GM18507 (cell line): ENCODE results near the gene ADM2.
"Not testable (repeated sequence)": the region's sequence is repeated elsewhere in the genome, so short reads cannot be mapped to it uniquely, and the experiment has no call there.

Source experiments
- DNase-seq: peaks from one replicate; pipeline ENCODE4 v3.0.0; 2011; ENCODE audit warnings: low read depth; ENCODE audit not compliant: insufficient read length; ENCODE audit errors: extremely low spot score
- FAIRE-seq: peaks from 2 replicates; lab custom pipeline; 2011; peaks lifted over from hg19 to GRCh38; lab: Jason Lieb, UNC

ADM2 gene, protein sequence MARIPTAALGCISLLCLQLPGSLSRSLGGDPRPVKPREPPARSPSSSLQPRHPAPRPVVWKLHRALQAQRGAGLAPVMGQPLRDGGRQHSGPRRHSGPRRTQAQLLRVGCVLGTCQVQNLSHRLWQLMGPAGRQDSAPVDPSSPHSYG

DNA sequence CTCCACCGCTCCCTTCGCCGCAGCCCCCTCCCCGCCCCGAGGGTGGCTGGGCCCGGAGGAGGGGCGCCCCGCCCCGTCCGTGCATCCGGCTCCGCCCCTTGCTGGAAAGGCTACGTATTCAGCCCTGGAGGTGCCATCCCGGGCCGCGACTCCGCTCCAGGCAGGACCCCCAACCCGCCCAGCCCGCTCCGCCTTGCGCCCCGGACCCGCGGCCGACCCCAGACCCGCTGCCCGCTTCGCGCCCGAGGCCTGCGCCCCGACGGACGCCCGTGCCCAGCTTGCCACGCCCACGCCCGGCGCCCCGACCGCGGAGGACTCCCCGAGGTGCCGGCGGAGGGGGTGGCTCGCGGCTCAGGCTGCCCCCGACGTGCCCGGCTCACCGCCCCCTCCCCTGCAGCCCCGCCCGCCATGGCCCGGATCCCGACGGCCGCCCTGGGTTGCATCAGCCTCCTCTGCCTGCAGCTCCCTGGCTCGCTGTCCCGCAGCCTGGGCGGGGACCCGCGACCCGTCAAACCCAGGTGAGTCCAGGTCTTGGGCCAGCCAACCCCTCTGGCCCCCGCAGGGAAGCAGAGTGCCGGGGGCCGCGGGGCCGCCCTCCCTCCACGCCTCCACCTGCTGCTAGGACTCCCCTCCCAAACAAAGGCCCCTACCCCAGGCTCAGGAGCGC lies at the start of gene ADM2:
TSS of gene ADM2 (plus strand) at position 104 of the 667 bp plus-strand sequence. CDS start at position 409, 305 bp downstream.
- DNase-seq (no peak), FAIRE-seq (no peak)

DNA sequence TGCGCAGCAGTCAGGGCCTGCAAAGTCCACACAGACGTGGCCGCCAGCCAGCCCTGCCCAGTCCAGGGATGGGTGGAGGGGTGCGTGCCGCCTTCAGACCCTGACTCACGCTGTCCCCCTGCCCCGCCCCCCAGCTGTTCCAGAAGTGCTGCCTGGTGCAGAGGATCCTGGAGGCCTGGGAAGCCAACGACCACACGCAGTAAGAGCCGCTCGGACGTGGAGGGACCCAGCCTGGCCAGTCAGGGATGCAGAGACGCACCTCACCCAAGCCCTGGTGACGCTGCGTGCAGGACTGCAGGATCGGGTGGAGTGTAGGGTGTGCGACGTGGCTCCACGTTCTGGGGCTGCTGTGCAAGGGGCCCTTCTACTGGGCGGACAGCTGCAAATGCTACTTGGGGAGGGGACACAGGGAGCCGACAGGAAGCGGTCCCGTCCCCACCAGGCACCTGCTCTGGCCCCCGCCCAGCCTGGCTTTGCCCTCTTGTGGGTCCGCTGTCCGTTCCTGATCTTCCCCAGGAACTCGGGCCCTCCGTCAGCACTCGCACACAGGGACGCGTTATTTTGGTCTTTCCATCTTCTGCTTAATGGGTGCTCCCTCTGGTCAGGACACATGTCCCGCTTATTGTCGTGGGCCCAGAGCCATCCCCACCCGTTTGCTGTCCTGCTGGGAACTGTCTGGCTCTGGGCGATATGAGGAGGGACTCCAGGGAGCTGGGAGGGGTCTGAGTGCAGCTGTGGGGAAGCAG lies 49.0 kb upstream of the ADM2 start:
- no peak for FAIRE-seq
- DNase-seq: no peak

DNA sequence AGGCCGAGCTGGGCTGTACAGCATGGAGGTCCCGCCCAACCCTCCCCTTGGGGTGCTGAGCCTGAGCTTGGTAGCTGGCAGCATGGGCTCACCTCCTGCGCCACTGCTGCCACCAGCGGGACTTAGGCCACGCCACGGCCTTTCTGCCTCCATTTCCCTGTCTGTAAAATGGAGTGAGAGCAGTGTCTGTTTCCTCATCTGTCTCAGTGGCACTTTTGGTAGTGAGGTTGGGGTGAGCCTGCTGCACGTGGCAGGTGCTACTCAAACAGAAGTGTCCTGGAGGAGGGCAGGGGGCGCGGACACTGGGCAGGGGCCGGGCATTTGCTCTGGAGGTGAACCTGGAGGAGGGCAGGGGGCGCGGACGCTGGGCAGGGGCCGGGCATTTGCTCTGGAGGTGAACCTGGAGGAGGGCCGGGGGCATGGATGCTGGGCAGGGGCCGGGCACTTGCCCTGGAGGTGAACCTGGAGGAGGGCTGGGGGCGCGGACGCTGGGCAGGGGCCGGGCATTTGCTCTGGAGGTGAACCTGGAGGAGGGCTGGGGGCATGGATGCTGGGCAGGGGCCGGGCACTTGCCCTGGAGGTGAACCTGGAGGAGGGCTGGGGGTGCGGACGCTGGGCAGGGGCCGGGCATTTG lies 48.3 kb upstream of the ADM2 start:
- FAIRE-seq, DNase-seq: not testable (repeated sequence)

DNA sequence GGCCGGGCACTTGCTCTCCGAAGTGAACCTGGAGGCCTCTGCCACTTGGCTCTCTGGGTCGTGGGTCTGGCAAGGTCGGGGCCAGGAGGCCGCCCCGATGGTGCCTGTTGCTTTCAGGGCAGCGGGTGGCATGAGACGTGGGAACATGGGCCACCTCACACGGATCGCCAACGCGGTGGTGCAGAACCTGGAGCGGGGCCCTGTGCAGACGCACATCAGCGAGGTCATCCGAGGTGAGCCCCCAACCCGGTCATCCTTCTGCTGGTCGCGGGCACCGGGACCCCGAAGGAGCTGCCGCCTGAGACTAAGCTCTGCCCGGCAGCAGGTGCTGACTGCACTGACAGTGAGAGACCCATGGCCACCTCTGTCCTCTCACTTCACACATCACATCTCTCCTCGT lies 46.5 kb upstream of the ADM2 start:
- no peak for FAIRE-seq
- DNase-seq: no peak

DNA sequence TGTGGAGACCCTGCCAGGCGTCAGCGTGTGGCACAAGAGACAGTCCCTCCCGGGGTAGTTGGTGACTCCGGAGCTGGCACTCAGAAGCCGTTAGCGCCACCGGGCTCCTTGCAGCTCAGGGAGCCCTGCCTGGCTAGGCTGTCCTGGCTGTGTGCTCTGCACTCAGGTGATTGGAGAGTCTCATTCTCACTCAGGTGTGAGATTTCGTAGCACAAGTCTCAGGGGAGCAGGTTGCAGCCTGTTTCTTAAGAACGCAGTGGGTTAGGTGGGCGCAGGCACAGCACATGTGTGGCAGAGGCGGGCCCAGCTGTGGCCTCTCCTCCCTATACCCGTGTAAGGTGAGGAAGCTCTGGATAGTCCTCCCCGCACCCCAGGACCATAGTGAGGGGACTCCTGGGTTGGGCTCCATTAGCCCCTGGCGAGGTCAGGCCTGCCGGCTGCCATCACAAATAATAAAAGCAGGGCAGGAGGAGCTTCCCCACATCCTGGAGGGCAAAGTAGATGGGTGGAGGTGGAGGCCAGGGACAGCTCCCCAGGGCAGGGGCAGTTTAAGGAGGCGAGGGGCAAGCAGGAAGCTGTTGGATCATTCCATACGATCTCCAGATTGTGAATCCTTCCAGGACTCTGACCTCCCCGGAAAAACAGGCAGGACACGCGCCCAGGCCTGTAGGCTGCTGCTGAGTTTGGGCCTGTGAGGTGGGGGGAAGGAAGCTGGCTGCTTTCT lies 45.9 kb upstream of the ADM2 start:
- no peak for DNase-seq
- no peak for FAIRE-seq

DNA sequence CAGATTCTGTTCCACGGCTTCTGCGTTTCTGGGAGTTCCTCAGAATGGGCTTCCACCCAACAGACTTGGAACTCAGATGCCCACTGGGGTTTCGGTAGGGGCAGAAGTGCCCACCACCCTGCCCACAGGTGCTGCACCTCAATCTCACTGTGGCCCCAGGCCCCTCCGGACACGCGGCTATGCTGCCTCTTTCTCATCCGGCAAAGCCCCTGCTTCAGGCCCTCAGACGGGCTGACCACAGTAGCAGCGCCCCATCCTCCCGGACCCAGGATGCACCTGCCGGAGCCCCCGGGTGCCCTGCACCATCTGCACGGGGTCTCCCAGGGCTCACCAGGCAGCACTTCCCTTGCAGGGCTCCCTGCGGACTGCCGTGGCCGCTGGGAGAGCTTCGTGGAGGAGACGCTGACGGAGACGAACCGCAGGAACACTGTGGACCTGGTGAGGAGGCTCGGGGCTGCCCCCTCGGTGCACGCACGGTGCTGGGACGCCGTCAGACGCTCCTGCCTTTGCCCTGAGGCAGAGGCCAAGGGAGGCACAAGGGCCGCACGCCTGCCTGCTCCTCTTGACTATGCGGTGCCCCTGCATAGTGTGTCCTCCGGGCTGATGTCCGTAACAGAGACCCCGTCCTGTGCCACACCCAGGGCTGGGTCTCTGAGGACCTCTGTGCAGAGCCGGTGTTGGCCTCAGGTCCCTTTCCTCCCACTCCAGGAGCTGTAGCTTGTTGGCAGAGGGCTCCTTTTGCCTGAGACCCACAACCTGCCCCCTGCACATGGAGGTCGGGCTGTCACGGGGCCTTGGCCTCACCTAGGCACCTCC lies 45.1 kb upstream of the ADM2 start:
- DNase-seq (no peak), FAIRE-seq (no peak)

DNA sequence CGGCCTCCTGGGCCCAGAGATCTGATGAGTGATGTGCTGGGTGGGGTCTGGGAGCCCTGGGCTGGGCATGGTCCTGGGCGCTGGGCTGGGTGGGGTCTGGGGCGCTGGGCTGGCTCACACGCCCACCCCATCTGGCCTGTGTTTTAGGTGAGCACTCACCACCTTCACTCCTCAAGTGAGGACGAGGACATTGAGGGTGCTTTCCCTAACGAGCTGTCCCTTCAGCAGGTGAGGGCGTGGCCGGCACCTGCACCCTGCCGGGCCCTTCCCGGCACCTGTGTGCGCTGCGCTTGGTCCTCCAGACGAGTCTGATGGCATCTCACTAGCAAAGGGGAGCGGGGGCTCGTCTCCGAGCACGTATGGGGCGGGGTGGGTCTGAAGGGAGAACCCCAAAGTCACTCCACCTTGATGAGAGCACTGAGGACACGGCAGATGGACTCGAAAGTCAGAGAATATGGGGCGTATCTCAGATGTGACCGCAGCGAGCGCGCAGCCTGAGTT lies 44.5 kb upstream of the ADM2 start:
- DNase-seq (no peak), FAIRE-seq (no peak)

DNA sequence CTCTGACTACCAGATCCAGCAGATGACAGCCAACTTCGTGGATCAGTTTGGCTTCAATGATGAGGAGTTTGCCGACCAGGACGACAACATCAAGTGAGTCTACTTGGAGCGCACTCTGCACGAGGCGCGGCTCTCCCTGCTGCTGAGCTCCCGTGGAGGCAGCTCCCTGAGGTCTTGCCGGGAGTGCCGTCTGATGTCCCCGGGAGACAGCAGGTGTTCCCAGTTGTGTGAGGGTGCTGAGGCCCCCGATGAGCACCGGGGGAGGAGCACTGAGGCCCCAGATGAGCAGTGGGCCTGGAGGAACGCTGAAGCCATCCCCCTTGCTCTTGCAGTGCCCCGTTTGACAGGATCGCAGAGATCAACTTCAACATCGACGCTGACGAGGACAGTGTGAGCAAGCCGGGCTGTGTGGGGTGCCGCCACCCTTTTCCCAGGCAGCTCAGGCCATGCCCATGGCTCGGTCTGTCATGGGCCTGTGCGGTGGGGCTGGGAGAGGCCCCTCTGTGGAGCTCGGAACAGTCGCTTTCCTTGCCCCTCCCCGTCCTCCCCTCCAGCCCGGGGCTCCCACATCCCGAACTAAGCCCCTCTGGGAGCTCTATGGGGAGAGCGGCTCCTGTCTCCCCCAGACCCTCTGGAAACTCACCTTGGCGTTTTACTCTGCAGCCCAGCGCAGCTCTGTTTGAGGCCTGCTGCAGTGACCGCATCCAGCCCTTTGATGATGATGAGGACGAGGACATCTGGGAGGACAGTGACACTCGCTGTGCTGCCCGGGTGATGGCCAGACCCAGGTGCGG lies 43.6 kb upstream of the ADM2 start:
- DNase-seq (no peak), FAIRE-seq (no peak)

DNA sequence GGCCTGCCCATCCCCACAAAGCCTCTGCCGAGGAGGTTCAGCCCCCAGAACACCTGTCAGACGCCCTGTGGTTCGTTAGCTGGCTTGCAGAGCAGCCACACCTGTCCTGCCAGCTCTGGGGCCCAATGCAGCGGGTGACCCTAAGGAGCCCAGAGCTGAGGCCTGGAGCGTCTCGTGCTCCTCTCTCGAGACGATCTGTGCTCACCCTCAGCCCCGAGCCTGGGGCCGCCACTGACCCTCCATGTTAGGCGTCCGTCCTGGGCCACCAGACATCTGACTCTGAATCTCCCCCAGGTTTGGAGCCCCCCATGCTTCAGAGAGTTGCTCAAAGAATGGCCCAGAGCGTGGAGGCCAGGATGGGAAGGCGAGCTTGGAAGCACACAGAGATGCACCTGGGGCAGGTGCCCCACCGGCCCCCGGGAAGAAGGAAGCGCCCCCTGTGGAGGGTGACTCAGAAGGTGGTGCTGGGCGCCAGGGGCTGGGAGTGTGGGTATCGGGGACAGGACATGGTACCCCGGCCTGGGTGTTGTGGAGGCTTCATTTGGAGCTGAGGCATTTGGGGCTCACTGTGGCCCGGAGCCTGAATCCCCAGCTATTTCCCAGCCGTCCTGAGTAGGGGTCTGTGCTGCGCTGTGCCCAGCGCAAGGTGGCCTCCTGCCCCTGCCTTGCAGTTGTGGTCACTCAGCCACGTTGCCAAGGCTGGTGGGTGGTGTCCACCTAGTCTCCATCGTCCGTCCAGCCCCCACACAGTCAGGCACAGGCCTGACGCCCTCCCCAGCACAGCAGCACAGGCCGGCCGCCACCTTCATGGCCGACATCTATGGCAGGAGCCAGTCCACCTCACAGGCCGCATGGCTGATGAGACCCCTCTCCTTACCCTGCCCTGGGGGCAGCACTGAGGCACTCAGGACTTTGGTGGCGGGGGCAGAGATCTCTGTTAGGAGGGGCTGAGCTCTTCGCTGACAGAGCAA lies 42.8 kb upstream of the ADM2 start:
- DNase-seq: no peak

DNA sequence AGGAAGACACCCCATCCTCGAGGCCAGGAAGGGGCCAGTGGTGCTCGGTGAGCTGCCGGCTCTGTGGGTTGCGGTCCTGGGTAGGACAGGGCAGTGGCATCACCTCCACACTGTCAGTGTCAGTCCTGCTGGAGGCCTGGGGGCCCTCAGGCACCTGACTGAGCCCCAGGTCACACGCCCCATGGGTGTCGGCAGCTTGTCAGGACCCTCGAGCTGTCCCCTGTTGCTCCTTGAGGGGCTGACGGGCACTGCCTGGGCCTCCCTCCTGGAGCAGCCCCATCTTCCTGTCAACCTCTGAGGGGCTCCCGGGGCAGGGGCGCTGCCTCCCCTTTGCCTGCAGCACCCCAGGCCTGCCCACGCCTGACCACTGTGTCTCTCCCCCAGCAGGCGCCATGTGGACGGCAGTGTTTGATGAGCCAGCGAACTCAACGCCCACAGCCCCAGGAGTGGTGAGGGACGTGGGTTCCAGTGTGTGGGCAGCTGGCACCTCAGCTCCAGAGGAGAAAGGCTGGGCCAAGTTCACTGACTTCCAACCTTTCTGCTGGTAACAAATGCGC lies 42.0 kb upstream of the ADM2 start:
- DNase-seq (no peak), FAIRE-seq (no peak)

More for the DNA sequence above, 42.8 kb upstream of the ADM2 start:
- no peak for FAIRE-seq

DNA sequence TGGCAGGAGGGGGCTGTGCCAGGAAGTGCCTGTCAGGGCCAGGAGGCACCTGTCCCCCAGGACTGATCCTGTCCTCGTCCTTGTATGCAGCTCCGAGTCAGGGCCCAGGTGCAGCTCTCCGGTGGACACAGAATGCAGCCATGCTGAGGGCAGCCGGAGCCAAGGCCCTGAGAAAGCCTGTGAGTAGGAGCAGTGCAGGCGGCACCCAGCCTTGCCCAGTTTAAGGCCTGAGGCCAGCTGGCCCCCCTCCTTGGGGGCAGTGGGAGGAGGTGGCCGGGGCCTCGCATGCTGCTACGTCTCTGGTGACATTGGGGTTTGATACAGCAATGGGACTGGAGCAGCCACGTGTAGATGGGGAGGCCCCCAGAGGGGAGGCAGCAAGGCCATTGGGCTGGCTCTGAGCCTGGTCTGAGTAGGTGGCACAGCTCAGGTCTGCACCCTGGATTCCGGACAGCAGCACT lies 41.4 kb upstream of the ADM2 start:
- DNase-seq (no peak), FAIRE-seq (no peak)

DNA sequence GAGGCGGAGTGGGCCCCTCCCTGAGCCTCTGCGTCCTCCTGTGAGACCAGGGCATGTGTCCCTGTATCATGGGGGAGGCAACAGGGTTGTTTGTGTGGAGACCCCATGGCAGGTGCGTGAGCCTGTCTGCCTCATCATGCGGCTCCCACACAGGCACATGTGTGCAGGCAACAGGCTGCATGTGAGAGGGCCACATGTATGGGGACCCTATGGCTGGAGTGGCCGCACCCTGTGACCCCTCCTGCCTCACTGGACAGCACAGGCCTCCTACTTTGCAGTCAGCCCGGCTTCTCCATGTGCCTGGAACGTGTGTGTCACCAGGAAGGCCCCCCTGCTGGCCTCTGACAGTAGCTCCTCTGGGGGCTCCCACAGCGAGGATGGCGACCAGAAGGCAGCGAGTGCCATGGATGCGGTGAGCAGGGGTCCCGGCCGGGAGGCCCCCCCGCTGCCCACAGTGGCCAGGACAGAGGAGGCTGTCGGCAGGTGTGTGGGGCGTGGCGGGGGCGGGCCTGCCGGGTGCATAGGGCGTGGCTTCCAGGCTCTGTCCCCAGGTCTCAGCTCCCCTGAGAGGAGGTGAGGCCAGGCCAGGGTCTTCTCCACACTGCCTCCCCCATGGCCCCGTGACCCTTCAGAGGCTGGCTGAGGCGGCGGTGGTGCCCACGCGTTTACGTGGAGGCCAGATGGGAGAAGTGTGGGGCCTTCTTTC lies 40.6 kb upstream of the ADM2 start:
- no peak for DNase-seq
- no peak for FAIRE-seq

DNA sequence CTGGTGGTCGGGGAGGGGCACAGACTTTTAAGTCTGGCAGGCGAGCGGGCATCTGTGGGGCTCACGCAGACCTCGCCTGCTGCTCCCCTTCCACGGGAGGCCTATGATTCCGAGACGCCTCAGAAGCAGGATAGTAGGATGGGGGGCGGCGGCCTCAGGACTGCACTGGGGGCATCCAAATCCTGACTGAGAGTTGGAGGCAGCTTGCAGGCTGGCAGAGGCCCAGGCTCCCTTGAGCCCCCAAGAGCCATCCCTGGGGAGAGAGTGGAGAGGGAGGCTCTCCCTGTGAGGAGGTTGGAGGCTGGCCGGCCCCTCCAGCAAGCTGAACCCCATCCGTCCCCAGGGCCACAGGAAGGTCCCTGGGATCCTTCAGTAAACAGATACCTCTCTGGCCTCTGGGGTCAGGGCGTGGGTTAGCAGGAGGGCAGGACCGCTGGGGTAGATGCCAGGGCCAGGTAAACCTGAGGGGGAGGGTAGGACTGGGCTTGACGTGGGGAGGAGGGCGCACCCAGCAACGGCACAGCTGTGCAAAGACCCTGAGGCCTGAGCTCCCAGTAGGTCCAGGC lies 39.8 kb upstream of the ADM2 start:
- FAIRE-seq (no peak), DNase-seq (no peak)

DNA sequence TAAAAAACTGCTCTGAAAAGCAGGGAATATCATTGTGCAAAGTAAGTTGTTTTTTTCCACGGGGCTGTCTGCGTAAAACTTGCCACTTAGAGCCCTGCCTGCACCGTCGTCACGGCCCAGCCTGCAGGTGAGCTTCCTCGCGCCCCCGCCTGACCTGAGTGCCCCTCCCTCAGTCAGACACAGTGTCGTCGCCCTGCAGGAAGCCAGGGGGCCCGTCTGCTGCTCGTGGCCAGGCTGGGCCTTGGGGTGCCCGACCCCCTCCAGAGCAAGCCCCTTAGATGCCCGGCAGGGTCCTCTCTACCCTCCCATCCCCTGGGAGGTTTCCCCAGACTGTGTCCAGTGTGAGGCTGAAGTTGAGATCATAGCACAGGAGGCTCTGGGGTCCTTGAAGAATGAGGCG lies 38.1 kb upstream of the ADM2 start:
- FAIRE-seq: no peak
- no peak for DNase-seq

DNA sequence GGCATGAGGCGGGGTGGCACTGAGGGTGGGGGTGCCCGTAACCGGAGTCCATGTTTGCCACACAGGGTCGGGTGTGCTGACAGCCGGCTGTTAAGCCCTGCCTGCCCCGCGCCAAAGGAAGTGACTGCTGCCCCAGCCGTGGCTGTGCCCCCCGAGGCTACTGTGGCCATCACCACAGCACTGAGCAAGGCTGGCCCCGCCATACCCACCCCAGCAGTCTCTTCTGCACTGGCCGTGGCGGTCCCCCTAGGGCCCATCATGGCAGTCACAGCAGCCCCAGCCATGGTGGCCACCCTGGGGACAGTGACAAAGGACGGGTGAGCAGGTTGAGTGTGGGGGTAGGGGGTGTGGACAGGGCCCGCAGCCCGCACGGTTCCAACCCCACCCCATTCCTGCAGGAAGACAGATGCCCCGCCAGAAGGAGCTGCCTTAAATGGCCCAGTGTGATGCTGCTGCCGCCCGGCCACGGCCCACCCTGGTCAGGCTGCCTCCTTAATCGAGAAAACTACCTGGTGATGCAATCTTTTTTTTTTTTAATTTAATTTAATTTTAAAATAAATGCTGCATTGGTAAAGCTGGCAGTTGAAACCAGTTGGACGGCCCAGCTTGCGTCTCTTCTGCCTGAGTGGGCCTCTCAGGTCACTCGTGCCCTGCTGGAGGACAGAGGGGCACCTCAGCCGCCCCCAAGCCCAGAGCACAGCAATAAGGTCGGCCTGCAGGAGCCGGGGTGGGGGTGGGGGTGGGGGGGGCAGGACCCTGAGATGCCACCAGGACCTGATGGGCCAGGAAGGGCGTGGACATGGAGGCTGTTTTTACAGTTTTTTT lies 37.3 kb upstream of the ADM2 start:
- DNase-seq (no peak), FAIRE-seq (no peak)
